SK-N-SH treated with all-trans-retinoic acid at 6 μM for 48 hours (cell line): ENCODE data around the gene DPEP1.

Source experiments
- ATAC-seq: fragments of 200-7000 bp; cut with Tn5 transposase; 3 replicates; pipeline ENCODE4 v1.9.1; 2020; ENCODE audit warnings: mild to moderate bottlenecking, moderate library complexity
- ARNTL ChIP-seq: fragments of 450-650 bp; formaldehyde crosslinking; IDR thresholded peaks from 2 replicates; pipeline ENCODE4 v1.5.0; 2020; ENCODE audit warnings: low read depth, mild to moderate bottlenecking, moderate library complexity, borderline replicate concordance
- BACH2 ChIP-seq: fragments of 250-450 bp; sonication (Bioruptor Pico); IDR thresholded peaks from 2 replicates; pipeline ENCODE4 v1.9.0; 2021; ENCODE audit warnings: mild to moderate bottlenecking, borderline replicate concordance
- CSDC2 ChIP-seq: fragments of 250-450 bp; sonication (Bioruptor Pico); IDR thresholded peaks from 2 replicates; pipeline ENCODE4 v1.5.0; 2020; ENCODE audit warnings: mild to moderate bottlenecking, moderate library complexity
- ESRRG ChIP-seq: fragments of 250-450 bp; sonication (Bioruptor Pico); IDR thresholded peaks from 2 replicates; pipeline ENCODE4 v1.6.1; 2021; ENCODE audit warnings: mild to moderate bottlenecking
- GLIS3 ChIP-seq: fragments of 250-450 bp; sonication (Bioruptor Pico); IDR thresholded peaks from 2 replicates; pipeline ENCODE4 v1.5.0; 2020; ENCODE audit warnings: mild to moderate bottlenecking, moderate library complexity
- ISL1 ChIP-seq: fragments of 250-450 bp; sonication (Bioruptor Pico); IDR thresholded peaks from 2 replicates; pipeline ENCODE4 v2.1.2; 2022; ENCODE audit warnings: mild to moderate bottlenecking, moderate library complexity
- OSR1 ChIP-seq: fragments of 250-450 bp; sonication (Bioruptor Pico); IDR thresholded peaks from 2 replicates; pipeline ENCODE4 v1.8.0; 2022; ENCODE audit warnings: moderate library complexity, mild to moderate bottlenecking, inconsistent platforms
- PPARA ChIP-seq: fragments of 250-450 bp; sonication (Bioruptor Pico); IDR thresholded peaks from 2 replicates; pipeline ENCODE4 v1.5.0; 2020; ENCODE audit warnings: mild to moderate bottlenecking, borderline replicate concordance
- RARB ChIP-seq: fragments of 250-450 bp; sonication (Bioruptor Pico); IDR thresholded peaks from 2 replicates; pipeline ENCODE4 v1.8.0; 2021; ENCODE audit warnings: mild to moderate bottlenecking, moderate library complexity
- SNAI2 ChIP-seq: fragments of 250-450 bp; sonication (Bioruptor Pico); IDR thresholded peaks from 2 replicates; pipeline ENCODE4 v1.5.0; 2020; ENCODE audit warnings: mild to moderate bottlenecking, moderate library complexity
- TCF4 ChIP-seq: fragments of 250-450 bp; sonication (Bioruptor Pico); IDR thresholded peaks from 2 replicates; pipeline ENCODE4 v1.8.0; 2021; ENCODE audit warnings: mild to moderate bottlenecking, moderate library complexity, borderline replicate concordance
- ZFP3 ChIP-seq: fragments of 250-450 bp; sonication (Bioruptor Pico); IDR thresholded peaks from 2 replicates; pipeline ENCODE4 v1.5.0; 2020; ENCODE audit warnings: mild to moderate bottlenecking, moderate library complexity
- ZFP30 ChIP-seq: fragments of 450-650 bp; formaldehyde crosslinking; IDR thresholded peaks from 2 replicates; pipeline ENCODE4 v1.5.0; 2022; ENCODE audit warnings: mild to moderate bottlenecking, moderate library complexity
- ZNF565 ChIP-seq: fragments of 450-650 bp; formaldehyde crosslinking; conservative IDR thresholded peaks from 2 replicates; pipeline ENCODE4 v1.5.0; 2020; ENCODE audit warnings: low read depth, mild to moderate bottlenecking, moderate library complexity
- ZNF70 ChIP-seq: fragments of 450-650 bp; formaldehyde crosslinking; IDR thresholded peaks from 2 replicates; pipeline ENCODE4 v1.5.0; 2020; ENCODE audit warnings: mild to moderate bottlenecking, moderate library complexity
- ZNF8 ChIP-seq: fragments of 450-650 bp; formaldehyde crosslinking; IDR thresholded peaks from 2 replicates; pipeline ENCODE4 v1.5.0; 2020; ENCODE audit warnings: mild to moderate bottlenecking, moderate library complexity
- TF ChIP-seq, protein P1 (sequence below): fragments of 250-450 bp; sonication (Bioruptor Pico); IDR thresholded peaks from 2 replicates; pipeline ENCODE4 v1.5.0; 2020; ENCODE audit warnings: mild to moderate bottlenecking, moderate library complexity
- TF ChIP-seq, protein P2 (sequence below): fragments of 250-450 bp; sonication (Bioruptor Pico); IDR thresholded peaks from 2 replicates; pipeline ENCODE4 v1.5.1; 2020; ENCODE audit warnings: low read depth, mild to moderate bottlenecking, moderate library complexity
- TF ChIP-seq, protein P3 (sequence below): fragments of 250-450 bp; sonication (Bioruptor Pico); IDR thresholded peaks from 2 replicates; pipeline ENCODE4 v1.5.1; 2021; ENCODE audit warnings: mild to moderate bottlenecking, moderate library complexity
- TF ChIP-seq, protein P4 (sequence below): fragments of 250-450 bp; sonication (Bioruptor Pico); IDR thresholded peaks from 2 replicates; pipeline ENCODE4 v1.8.0; 2021; ENCODE audit warnings: low read depth, mild to moderate bottlenecking, moderate library complexity, borderline replicate concordance

Gene DPEP1

DNA sequence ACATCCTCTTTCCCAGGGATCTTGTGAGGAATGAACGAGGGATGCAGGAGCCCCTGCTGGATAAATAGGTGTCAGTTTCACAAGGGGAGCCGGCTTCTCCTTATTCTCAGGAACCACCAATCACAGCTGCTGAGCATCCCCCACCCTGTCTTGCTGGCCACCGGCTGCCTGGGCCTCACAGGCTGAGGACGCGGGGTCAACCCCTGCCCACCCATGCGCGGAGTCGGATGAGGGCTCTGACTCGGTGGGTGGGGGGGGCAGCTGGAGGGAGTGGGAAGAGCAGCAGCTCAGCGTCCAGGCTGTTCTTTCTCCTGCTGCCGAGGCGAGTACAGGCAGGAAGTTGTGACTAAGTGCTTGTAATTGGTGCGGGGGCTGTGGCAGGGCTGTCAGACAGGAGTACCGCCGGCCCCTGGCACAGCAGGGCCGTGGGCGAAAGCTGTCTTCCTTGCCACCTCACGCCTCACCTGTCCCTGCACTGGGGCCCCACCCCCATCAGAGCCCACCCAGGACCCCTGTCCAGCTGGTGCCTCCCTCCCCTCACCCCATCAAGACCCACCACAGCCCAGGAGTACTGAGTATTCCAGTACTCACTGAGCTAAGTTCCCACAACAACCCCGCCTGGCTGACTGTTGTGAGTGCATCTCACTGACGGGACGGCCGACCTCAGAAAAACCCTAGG, 11.0 kb upstream of the DPEP1 start:
- peak; percentile 93 for ATAC-seq

DNA sequence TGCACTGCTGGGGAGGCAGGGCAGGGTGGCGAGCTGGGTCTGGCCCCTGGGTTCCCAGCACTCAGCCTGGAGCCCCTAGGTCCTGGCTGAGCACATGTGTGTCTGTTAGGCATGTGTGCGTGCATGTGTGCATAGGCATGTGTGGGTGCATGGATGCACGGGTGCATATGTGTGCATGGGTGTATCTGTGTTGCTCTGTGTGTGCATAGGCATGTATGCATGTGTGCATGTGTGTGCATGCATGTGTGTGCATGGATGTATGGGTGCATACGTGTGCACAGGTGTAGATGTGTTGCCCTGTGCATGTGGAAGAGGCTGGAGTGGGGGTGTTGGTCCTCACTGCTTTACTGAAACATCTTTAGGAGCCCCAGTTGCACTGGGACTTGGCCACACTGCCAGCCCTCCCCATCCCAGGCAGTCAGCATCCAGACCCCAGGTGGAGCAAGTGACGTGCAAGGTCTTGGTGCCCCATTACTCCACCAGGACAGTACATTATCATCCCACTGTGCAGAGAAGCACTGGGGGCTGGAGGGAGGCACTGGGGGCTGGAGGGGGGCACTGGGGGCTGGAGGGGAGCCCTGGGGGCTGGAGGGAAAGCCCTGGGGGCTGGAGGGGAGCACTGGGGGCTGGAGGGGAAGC, 10.4 kb upstream of the DPEP1 start:
- ATAC-seq, result peak; percentile 5; the same call in 2 of the 3 replicates
- no peak for TF ChIP-seq ZNF565 (CRISPR knock-in tag)
- no peak for TF ChIP-seq ZFP3 (CRISPR knock-in tag)
- no peak for TF ChIP-seq ARNTL (CRISPR knock-in tag)
- TF ChIP-seq, protein P1, sequence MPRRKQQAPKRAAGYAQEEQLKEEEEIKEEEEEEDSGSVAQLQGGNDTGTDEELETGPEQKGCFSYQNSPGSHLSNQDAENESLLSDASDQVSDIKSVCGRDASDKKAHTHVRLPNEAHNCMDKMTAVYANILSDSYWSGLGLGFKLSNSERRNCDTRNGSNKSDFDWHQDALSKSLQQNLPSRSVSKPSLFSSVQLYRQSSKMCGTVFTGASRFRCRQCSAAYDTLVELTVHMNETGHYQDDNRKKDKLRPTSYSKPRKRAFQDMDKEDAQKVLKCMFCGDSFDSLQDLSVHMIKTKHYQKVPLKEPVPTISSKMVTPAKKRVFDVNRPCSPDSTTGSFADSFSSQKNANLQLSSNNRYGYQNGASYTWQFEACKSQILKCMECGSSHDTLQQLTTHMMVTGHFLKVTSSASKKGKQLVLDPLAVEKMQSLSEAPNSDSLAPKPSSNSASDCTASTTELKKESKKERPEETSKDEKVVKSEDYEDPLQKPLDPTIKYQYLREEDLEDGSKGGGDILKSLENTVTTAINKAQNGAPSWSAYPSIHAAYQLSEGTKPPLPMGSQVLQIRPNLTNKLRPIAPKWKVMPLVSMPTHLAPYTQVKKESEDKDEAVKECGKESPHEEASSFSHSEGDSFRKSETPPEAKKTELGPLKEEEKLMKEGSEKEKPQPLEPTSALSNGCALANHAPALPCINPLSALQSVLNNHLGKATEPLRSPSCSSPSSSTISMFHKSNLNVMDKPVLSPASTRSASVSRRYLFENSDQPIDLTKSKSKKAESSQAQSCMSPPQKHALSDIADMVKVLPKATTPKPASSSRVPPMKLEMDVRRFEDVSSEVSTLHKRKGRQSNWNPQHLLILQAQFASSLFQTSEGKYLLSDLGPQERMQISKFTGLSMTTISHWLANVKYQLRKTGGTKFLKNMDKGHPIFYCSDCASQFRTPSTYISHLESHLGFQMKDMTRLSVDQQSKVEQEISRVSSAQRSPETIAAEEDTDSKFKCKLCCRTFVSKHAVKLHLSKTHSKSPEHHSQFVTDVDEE, result no peak
- no peak for TF ChIP-seq PPARA (CRISPR knock-in tag)
- no peak for TF ChIP-seq CSDC2 (CRISPR knock-in tag)
- no peak for TF ChIP-seq BACH2 (CRISPR knock-in tag)
- TF ChIP-seq, protein P2, sequence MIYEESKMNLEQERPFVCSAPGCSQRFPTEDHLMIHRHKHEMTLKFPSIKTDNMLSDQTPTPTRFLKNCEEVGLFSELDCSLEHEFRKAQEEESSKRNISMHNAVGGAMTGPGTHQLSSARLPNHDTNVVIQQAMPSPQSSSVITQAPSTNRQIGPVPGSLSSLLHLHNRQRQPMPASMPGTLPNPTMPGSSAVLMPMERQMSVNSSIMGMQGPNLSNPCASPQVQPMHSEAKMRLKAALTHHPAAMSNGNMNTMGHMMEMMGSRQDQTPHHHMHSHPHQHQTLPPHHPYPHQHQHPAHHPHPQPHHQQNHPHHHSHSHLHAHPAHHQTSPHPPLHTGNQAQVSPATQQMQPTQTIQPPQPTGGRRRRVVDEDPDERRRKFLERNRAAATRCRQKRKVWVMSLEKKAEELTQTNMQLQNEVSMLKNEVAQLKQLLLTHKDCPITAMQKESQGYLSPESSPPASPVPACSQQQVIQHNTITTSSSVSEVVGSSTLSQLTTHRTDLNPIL, result no peak
- no peak for TF ChIP-seq RARB (CRISPR knock-in tag)
- TF ChIP-seq GLIS3, result no peak
- no peak for TF ChIP-seq ZFP30 (CRISPR knock-in tag)
- TF ChIP-seq, protein P3, sequence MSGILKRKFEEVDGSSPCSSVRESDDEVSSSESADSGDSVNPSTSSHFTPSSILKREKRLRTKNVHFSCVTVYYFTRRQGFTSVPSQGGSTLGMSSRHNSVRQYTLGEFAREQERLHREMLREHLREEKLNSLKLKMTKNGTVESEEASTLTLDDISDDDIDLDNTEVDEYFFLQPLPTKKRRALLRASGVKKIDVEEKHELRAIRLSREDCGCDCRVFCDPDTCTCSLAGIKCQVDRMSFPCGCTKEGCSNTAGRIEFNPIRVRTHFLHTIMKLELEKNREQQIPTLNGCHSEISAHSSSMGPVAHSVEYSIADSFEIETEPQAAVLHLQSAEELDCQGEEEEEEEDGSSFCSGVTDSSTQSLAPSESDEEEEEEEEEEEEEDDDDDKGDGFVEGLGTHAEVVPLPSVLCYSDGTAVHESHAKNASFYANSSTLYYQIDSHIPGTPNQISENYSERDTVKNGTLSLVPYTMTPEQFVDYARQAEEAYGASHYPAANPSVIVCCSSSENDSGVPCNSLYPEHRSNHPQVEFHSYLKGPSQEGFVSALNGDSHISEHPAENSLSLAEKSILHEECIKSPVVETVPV (CRISPR knock-in tag), result no peak
- TF ChIP-seq ISL1 (CRISPR knock-in tag), result no peak

More for the DNA sequence above, 11.0 kb upstream of the DPEP1 start:
- TF ChIP-seq TCF4 (no peak), ESRRG (CRISPR knock-in tag) (no peak), OSR1 (CRISPR knock-in tag) (no peak), GLIS3 (no peak), ZFP30 (CRISPR knock-in tag) (no peak), SNAI2 (CRISPR knock-in tag) (no peak), RARB (CRISPR knock-in tag) (no peak), ZNF8 (CRISPR knock-in tag) (no peak), ZNF565 (CRISPR knock-in tag) (no peak), BACH2 (CRISPR knock-in tag) (no peak), ZNF70 (no peak)
- TF ChIP-seq, protein P2, result no peak
- TF ChIP-seq, protein P4, sequence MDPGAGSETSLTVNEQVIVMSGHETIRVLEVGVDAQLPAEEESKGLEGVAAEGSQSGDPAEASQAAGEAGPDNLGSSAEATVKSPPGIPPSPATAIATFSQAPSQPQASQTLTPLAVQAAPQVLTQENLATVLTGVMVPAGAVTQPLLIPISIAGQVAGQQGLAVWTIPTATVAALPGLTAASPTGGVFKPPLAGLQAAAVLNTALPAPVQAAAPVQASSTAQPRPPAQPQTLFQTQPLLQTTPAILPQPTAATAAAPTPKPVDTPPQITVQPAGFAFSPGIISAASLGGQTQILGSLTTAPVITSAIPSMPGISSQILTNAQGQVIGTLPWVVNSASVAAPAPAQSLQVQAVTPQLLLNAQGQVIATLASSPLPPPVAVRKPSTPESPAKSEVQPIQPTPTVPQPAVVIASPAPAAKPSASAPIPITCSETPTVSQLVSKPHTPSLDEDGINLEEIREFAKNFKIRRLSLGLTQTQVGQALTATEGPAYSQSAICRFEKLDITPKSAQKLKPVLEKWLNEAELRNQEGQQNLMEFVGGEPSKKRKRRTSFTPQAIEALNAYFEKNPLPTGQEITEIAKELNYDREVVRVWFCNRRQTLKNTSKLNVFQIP, result no peak
- TF ChIP-seq, protein P1, result no peak
- TF ChIP-seq, protein P3 (CRISPR knock-in tag), result no peak
